Adrenal gland (tissue), 5 donors: Measurements from ENCODE around the gene CNP.

ENCODE experiments used
- POLR2A ChIP-seq, 2 donors: fragments of 450-650 bp; IDR thresholded peaks; one replicate each; pipeline ENCODE4 v1.6.1; 2017; ENCODE audit warnings: antibody characterized with exemption in 2 of 2, mild to moderate bottlenecking in 2 of 2, moderate library complexity in 1 of 2
- TF ChIP-seq, protein P1 (sequence below), 6 experiments: fragments of 450-650 bp in 4 of 6; fragments of 200-600 bp in 2 of 6; sonication (generic) in 1 of 6; IDR thresholded peaks; 1 replicate in 5 of 6; 2 replicates in 1 of 6; pipeline versions ENCODE4 v1.5.1 to v1.8.0; 2016 to 2021; ENCODE audit warnings: antibody characterized with exemption in 6 of 6, mild to moderate bottlenecking in 2 of 6, moderate library complexity in 1 of 6
- donor health status: DM: no; HTN: no; CAD: no.

GRCh38 chr17:41942626-41943373 is 23.8 kb upstream of the CNP start:
- TF ChIP-seq POLR2A (IDR thresholded peaks at IDR 0.05), result no peak
- TF ChIP-seq, protein P1, sequence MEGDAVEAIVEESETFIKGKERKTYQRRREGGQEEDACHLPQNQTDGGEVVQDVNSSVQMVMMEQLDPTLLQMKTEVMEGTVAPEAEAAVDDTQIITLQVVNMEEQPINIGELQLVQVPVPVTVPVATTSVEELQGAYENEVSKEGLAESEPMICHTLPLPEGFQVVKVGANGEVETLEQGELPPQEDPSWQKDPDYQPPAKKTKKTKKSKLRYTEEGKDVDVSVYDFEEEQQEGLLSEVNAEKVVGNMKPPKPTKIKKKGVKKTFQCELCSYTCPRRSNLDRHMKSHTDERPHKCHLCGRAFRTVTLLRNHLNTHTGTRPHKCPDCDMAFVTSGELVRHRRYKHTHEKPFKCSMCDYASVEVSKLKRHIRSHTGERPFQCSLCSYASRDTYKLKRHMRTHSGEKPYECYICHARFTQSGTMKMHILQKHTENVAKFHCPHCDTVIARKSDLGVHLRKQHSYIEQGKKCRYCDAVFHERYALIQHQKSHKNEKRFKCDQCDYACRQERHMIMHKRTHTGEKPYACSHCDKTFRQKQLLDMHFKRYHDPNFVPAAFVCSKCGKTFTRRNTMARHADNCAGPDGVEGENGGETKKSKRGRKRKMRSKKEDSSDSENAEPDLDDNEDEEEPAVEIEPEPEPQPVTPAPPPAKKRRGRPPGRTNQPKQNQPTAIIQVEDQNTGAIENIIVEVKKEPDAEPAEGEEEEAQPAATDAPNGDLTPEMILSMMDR (IDR thresholded peaks at IDR 0.05), result no peak
